SK-MEL-5 (cell line): ENCODE data around the gene HINT2. TPM values are rescaled to one million over a fixed set of nuclear protein-coding genes. Genes with fewer than 3 reads are reported as not detected.

Source experiments
- DNase-seq: peaks from one replicate; pipeline ENCODE4 v3.0.0-alpha.2; 2016; ENCODE audit warnings: low read depth, low spot score
- in situ Hi-C: cut with HindIII; loops from 2 replicates; pipeline ENCODE4 v1.10.0; 2016; ENCODE audit warnings: low sequenced_read_pairs, high pct_unique_total_duplicates, low pct_unique_long_range_greater_than_20kb
- small RNA-seq, 2 experiments: library from RNA; depleted of rRNA; stranded (forward); fragments of <200 nt; gene quantifications; one replicate each; pipeline ENCODE3, GENCODE V24; 2014
- total RNA-seq: library from RNA; depleted of rRNA; stranded (reverse); fragments of >200 nt; shearing (Covaris generic); gene quantifications from 2 replicates; pipeline ENCODE4 v1.2.3, GENCODE V29; 2014; rRNA removed

Gene HINT2
- total RNA-seq, 1 experiment from 2014 or later, result 26.2 TPM

DNA sequence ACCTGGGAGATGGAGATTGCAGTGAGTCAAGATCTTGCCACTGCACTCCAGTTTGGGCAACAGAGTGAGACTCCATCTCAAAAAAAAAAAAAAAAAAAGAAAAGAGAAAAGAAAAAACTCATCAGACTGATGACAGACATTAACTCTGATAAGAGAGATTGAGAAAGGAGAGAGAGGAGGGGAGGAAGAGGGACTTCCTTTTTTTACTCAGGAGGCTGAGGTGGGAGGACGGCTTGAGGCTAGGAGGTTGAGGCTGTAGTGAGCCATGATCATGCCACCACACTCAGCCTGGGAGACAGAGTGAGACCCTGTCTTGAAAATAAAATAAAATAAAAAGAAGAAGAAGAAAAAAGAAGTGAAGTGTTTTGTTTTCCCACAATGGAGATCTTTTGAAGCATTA lies 51.0 kb downstream of the HINT2 start:
- no peak for DNase-seq
- in situ Hi-C loops, result no loop called here

- DNase-seq, result no peak
- in situ Hi-C loops, result no loop called here
Observed at GRCh38 chr9:35763181-35763580, 51.7 kb downstream of the HINT2 start.

Small RNA genes within 50 kb of the gene (small RNA-seq; reads per million reads assigned to genes)
- gene HINT2, result 0 to 0.05 reads per million in 2 experiments

Other genes starting within 250 kb of the HINT2 start
- gene TESK1, start 209.8 kb downstream of the HINT2 start, total RNA-seq, result 4.1 and 5.5 TPM in 2 replicates
- 0.43 and 0.63 TPM in 2 replicates for gene CD72, start 196.6 kb downstream of the HINT2 start, total RNA-seq
- not detected in 2 replicates for gene SIT1, start 164.1 kb downstream of the HINT2 start, total RNA-seq
- 21,584 and 34,307 TPM in 2 replicates for gene RMRP, start 157.0 kb downstream of the HINT2 start, total RNA-seq
- gene CCDC107, start 156.8 kb downstream of the HINT2 start, total RNA-seq, result 11.8 and 20.0 TPM in 2 replicates
- 4.8 and 5.9 TPM in 2 replicates for gene ARHGEF39, start 149.8 kb downstream of the HINT2 start, total RNA-seq
- 0.29 TPM in 1 of 2 replicates, not detected in the other for gene CA9, start 141.1 kb downstream of the HINT2 start, total RNA-seq
- 3.5 and 3.8 TPM in 2 replicates for gene TPM2, start 125.1 kb downstream of the HINT2 start, total RNA-seq
- gene TLN1, start 82.8 kb downstream of the HINT2 start, total RNA-seq, result 58.0 and 66.8 TPM in 2 replicates
- 21.8 and 27.2 TPM in 2 replicates for gene CREB3, start 82.4 kb downstream of the HINT2 start, total RNA-seq
- gene GBA2, start 65.8 kb downstream of the HINT2 start, total RNA-seq, result 32.1 and 37.1 TPM in 2 replicates
- 12.2 and 12.4 TPM in 2 replicates for gene RGP1, start 65.8 kb downstream of the HINT2 start, total RNA-seq
- gene MSMP, start 60.8 kb downstream of the HINT2 start, total RNA-seq, result not detected in 2 replicates
- 0.53 and 1.1 TPM in 2 replicates for gene NPR2, start 23.5 kb downstream of the HINT2 start, total RNA-seq
- gene SPAG8, start 2.8 kb downstream of the HINT2 start, total RNA-seq, result 0.05 TPM in 1 of 2 replicates, not detected in the other
- not detected in 2 replicates for gene FAM221B, start 13.7 kb upstream of the HINT2 start, total RNA-seq
- 0.55 and 1.0 TPM in 2 replicates for gene TMEM8B, start 14.2 kb upstream of the HINT2 start, total RNA-seq
- gene OR13J1, start 55.4 kb upstream of the HINT2 start, total RNA-seq, result not detected in 2 replicates
- gene HRCT1, start 91.2 kb upstream of the HINT2 start, total RNA-seq, result not detected in 2 replicates
- not detected in 2 replicates for gene SPAAR, start 94.4 kb upstream of the HINT2 start, total RNA-seq
- not detected in 2 replicates for gene OR2S2, start 143.1 kb upstream of the HINT2 start, total RNA-seq
- 7.9 and 10.0 TPM in 2 replicates for gene RECK, start 221.9 kb upstream of the HINT2 start, total RNA-seq